Measurements from ENCODE around the gene FBXL20. TPM values are rescaled to one million over a fixed set of nuclear protein-coding genes. Genes with fewer than 3 reads are reported as not detected.

Gene FBXL20
- total and polyA plus RNA-seq, 9 of the 15 experiments (the other 6 are each of a cell fraction or from before 2014, with no cell fraction given), result 1.8 to 15.1 (median 5.6) TPM

- TF ChIP-seq RAD21 (CRISPR knock-in tag; conservative IDR thresholded peaks at IDR 0.05 in 1 of 2, IDR thresholded peaks at IDR 0.05 in 1 of 2) (peak in 1 of 2 experiments; percentile 38; a peak in 2 of 4 replicates), ZNF384 (IDR thresholded peaks at IDR 0.05; ENCODE audit: low read depth, low read length) (peak; percentile 93)
These were observed 48.9 kb downstream of the FBXL20 start (continued) for GRCh38 chr17:39352511-39352910.

GRCh38 chr17:39351508-39351907 lies 49.9 kb downstream of the FBXL20 start:
- POLR2A ChIA-PET, result interaction anchor here (1.2 to 2.0 kb wide), 2 partner anchors 9 to 16 kb away, joined by 4 to 17 read pairs; no protein-coding TSS in a partner anchor
- no peaks in the 10 kb centered on the region for H3K27me3 ChIP-seq (ENCODE audit: control insufficient read depth in 2 of 2, insufficient read depth in 2 of 2, low read length in 2 of 2)
- intact Hi-C loops (cut with micrococcal nuclease), result loop anchor here (5.0 kb wide), 1 partner anchor 144 kb away; no protein-coding TSS in a partner anchor

More at GRCh38 chr17:39351508-39351907, 49.9 kb downstream of the FBXL20 start:
- Histone ChIP-seq H3K4me3 (no peak overlapping the region), H3K9me1 (ENCODE audit: control insufficient read depth, insufficient read depth, low read length) (no peaks in the 10 kb centered on the region), H3K27ac (ENCODE audit: extremely low read depth, low read depth, low read length) (no peak overlapping the region), H3K36me3 (ENCODE audit: control insufficient read depth, insufficient read depth, low read length) (no peaks in the 10 kb centered on the region), H3K79me2 (ENCODE audit: control insufficient read depth, insufficient read depth, low read length) (peaks cover 5% of the 10 kb centered on the region; the same call in 1 of the 3 replicates), H4K20me1 (replicated peaks; ENCODE audit: control insufficient read depth, insufficient read depth, low read length) (no peaks in the 10 kb centered on the region), H3K4me1 (replicated peaks in 1 of 2; ENCODE audit: control insufficient read depth in 2 of 2, insufficient read depth in 2 of 2, low read length in 2 of 2) (peaks cover 0 to 6% of the 10 kb centered on the region in 2 experiments; a peak in 3 of 5 replicates), H3K9ac (ENCODE audit: insufficient read depth in 1 of 2, low read depth in 2 of 2, low read length in 2 of 2) (no peak overlapping the region), H3K4me2 (ENCODE audit: insufficient read depth, low read length) (no peak overlapping the region), H3K9me3 (replicated peaks; ENCODE audit: control insufficient read depth, insufficient read depth, low read depth, low read length) (no peaks in the 10 kb centered on the region), H2AFZ (ENCODE audit: low read depth, low read length) (no peak overlapping the region)
- BruUV-seq (replicated peaks), result no TSS peak
- ATAC-seq (no peak), FAIRE-seq (no peak), DNase-seq (ENCODE audit: extremely low read depth in 1 of 4, low spot score in 3 of 4) (no peak)
- in situ Hi-C loops (cut with MboI), result no loop called here
- TF ChIP-seq XRCC5 (IDR thresholded peaks at IDR 0.05; ENCODE audit: low read depth, low read length), result no peak
- no peak for TF ChIP-seq FOXK1 (CRISPR knock-in tag; IDR thresholded peaks at IDR 0.05; ENCODE audit: borderline replicate concordance)
- TF ChIP-seq NFE2L1 (tag; IDR thresholded peaks at IDR 0.05; ENCODE audit: borderline replicate concordance, low read depth), result no peak
- TF ChIP-seq SOX6 (IDR thresholded peaks at IDR 0.05), result no peak
- no peak for TF ChIP-seq HEY1 (CRISPR knock-in tag; IDR thresholded peaks at IDR 0.05; ENCODE audit: borderline replicate concordance)
- CTCF ChIA-PET (ENCODE audit: low intra/inter-chr PET ratio), result interaction anchor here (0.7 to 1.5 kb wide), 2 partner anchors 80 to 81 kb away, joined by 3 to 10 read pairs; no protein-coding TSS in a partner anchor
